Measurements from ENCODE around the gene ZNF778. TPM values are rescaled to one million over a fixed set of nuclear protein-coding genes. Genes with fewer than 3 reads are reported as not detected.

ZNF778 gene
- total RNA-seq, 1 experiment from 2014 or later: 19.5 TPM

- ChIA-PET RAD21 (ENCODE audit: low non-redundant PET in 1 of 2, low total read pairs in 2 of 2, uncharacterized antibody in 2 of 2, unreplicated experiment in 2 of 2) (no interaction called here), CTCF (no interaction called here), POLR2A (no interaction called here)
- Histone ChIP-seq H3K9me2 (ENCODE audit: insufficient read depth) (no peaks in the 10 kb centered on the region), H4K20me1 (ENCODE audit: insufficient read depth) (no peaks in the 10 kb centered on the region), H3K4me2 (ENCODE audit: low read length) (peak overlapping the region; percentile 73), H3K4me3 (replicated peaks in 1 of 2; ENCODE audit: low read depth in 1 of 2, low read length in 2 of 2) (peak overlapping the region in 1 of 2 experiments; percentile 25; a peak in 1 of 4 replicates), H3K27ac (ENCODE audit: low read depth, low read length) (no peak overlapping the region; the same call in 1 of the 2 replicates), H3K9ac (ENCODE audit: low read length) (peak overlapping the region; percentile 39), H3K36me3 (ENCODE audit: control insufficient read depth in 1 of 2, insufficient read depth in 2 of 2, low read length in 2 of 2) (no peaks in the 10 kb centered on the region), H2AFZ (ENCODE audit: low read depth, low read length, poor library complexity, severe bottlenecking) (no peak overlapping the region), H3K9me3 (ENCODE audit: control insufficient read depth in 1 of 2, insufficient read depth in 1 of 2, low read depth in 1 of 2, low read length in 2 of 2) (no peaks in the 10 kb centered on the region), H3K27me3 (ENCODE audit: insufficient read depth, low read length) (no peaks in the 10 kb centered on the region), H3K79me2 (ENCODE audit: insufficient read depth, low read length) (no peaks in the 10 kb centered on the region), H3K4me1 (ENCODE audit: control insufficient read depth in 1 of 2, insufficient read depth in 2 of 2, low read length in 2 of 2) (peaks cover 10 to 19% of the 10 kb centered on the region in 2 experiments)
- intact Hi-C loops (cut with micrococcal nuclease): no loop called here
- DNase-seq (ENCODE audit: low read depth, low spot score): no peak
- peak; percentile 92 for ATAC-seq
- no TSS peak for BruUV-seq (replicated peaks)
- no peak for TF ChIP-seq CEBPB (IDR thresholded peaks at IDR 0.05; ENCODE audit: low read depth)
- TF ChIP-seq SRF (IDR thresholded peaks at IDR 0.05; ENCODE audit: low read depth): no peak
- TF ChIP-seq ZNF274 (IDR thresholded peaks at IDR 0.05; ENCODE audit: low read depth, low read length): no peak
- TF ChIP-seq TCF7L2 (IDR thresholded peaks at IDR 0.05; ENCODE audit: borderline replicate concordance, extremely low read depth, insufficient read depth, insufficient read length): no peak
- TF ChIP-seq EGR1 (IDR thresholded peaks at IDR 0.05; ENCODE audit: low read depth): peak; percentile 73
- no peak for TF ChIP-seq ZFX (IDR thresholded peaks at IDR 0.05)
- no peak for TF ChIP-seq CTCF (IDR thresholded peaks at IDR 0.05 in 2 of 3, conservative IDR thresholded peaks at IDR 0.05 in 1 of 3; ENCODE audit: borderline replicate concordance in 1 of 3, insufficient read depth in 1 of 3, low read depth in 2 of 3, low read length in 2 of 3)
- peak; percentile 98 for TF ChIP-seq MAX (IDR thresholded peaks at IDR 0.05)
- no peak for TF ChIP-seq EZH2 (IDR thresholded peaks at IDR 0.05)
- TF ChIP-seq RAD21 (IDR thresholded peaks at IDR 0.05; ENCODE audit: low read depth): no peak
- TF ChIP-seq FOSL1 (IDR thresholded peaks at IDR 0.05; ENCODE audit: low read depth): peak; percentile 93
- TF ChIP-seq YY1 (IDR thresholded peaks at IDR 0.05; ENCODE audit: extremely low read depth, insufficient replicate concordance, low read depth, low read length): no peak
- TF ChIP-seq ZBTB33 (IDR thresholded peaks at IDR 0.05; ENCODE audit: extremely low read depth, insufficient replicate concordance, low read length): no peak
- TF ChIP-seq REST (IDR thresholded peaks at IDR 0.05; ENCODE audit: low read depth): no peak
- TF ChIP-seq CBX3 (IDR thresholded peaks at IDR 0.05; ENCODE audit: low read depth): peak; percentile 81; the same call in 1 of the 2 replicates
- no peak for TF ChIP-seq POLR2AphosphoS5 (IDR thresholded peaks at IDR 0.05; ENCODE audit: low read depth, low read length)
- no peak for TF ChIP-seq SIN3A (IDR thresholded peaks at IDR 0.05; ENCODE audit: low read depth)
- TF ChIP-seq JUND (IDR thresholded peaks at IDR 0.05): peak; percentile 75
- no peak for TF ChIP-seq ATF3 (IDR thresholded peaks at IDR 0.05)
- peak; percentile 46 for TF ChIP-seq SP1 (IDR thresholded peaks at IDR 0.05; ENCODE audit: low read depth)
- no peak for TF ChIP-seq ELF1 (IDR thresholded peaks at IDR 0.05; ENCODE audit: borderline replicate concordance, low read depth)
These were observed 39.2 kb downstream of the ZNF778 start for GRCh38 chr16:89256651-89257254.
